GM21381 (cell line): ENCODE measurements around the gene STAB1.

Experiments used
- ATAC-seq: cut with Tn5 transposase; IDR thresholded peaks from one replicate; pipeline ENCODE4 v1.9.1; 2021; ENCODE audit warnings: mild to moderate bottlenecking, moderate library complexity; ENCODE audit not compliant: unreplicated experiment

STAB1 gene

GRCh38 chr3:52506266-52506966, 11.3 kb downstream of the STAB1 start:
- ATAC-seq = no peak

GRCh38 chr3:52507359-52507758, 12.2 kb downstream of the STAB1 start:
- ATAC-seq = no peak

GRCh38 chr3:52509753-52510328, 14.7 kb downstream of the STAB1 start:
- ATAC-seq = no peak

- no peak for ATAC-seq
These were observed 16.4 kb downstream of the STAB1 start for GRCh38 chr3:52511509-52511908.

GRCh38 chr3:52512105-52512504, 17.0 kb downstream of the STAB1 start:
- ATAC-seq = no peak

- ATAC-seq = no peak
These were observed 17.6 kb downstream of the STAB1 start for GRCh38 chr3:52512727-52513126.

- no peak for ATAC-seq
These were observed 18.1 kb downstream of the STAB1 start for GRCh38 chr3:52513281-52513680.

GRCh38 chr3:52514576-52514975, 19.4 kb downstream of the STAB1 start:
- ATAC-seq = no peak

GRCh38 chr3:52515192-52515591, 20.1 kb downstream of the STAB1 start:
- no peak for ATAC-seq

GRCh38 chr3:52516509-52517195, 21.5 kb downstream of the STAB1 start:
- no peak for ATAC-seq

- no peak for ATAC-seq
These were observed 22.9 kb downstream of the STAB1 start for GRCh38 chr3:52517796-52518722.

GRCh38 chr3:52518723-52519444, 23.7 kb downstream of the STAB1 start:
- no peak for ATAC-seq

- no peak for ATAC-seq
These were observed 24.5 kb downstream of the STAB1 start for GRCh38 chr3:52519445-52520140.

GRCh38 chr3:52520141-52520667, 25.1 kb downstream of the STAB1 start:
- no peak for ATAC-seq

- ATAC-seq = no peak
These were observed 25.8 kb downstream of the STAB1 start for GRCh38 chr3:52520716-52521487.

- ATAC-seq = no peak
These were observed 26.3 kb downstream of the STAB1 start for GRCh38 chr3:52521488-52521824.

- no peak for ATAC-seq
These were observed 26.9 kb downstream of the STAB1 start for GRCh38 chr3:52521881-52522650.

- ATAC-seq = no peak
These were observed 27.6 kb downstream of the STAB1 start for GRCh38 chr3:52522651-52523251.
